ENCODE data around the gene PCDHGA3. TPM values are rescaled to one million over a fixed set of nuclear protein-coding genes. Genes with fewer than 3 reads are reported as not detected.
"Not testable (repeated sequence)": the region's sequence is repeated elsewhere in the genome, so short reads cannot be mapped to it uniquely, and the experiment has no call there.

PCDHGA3 gene
- total RNA-seq, 2 donors from 2014 or later: 5.3 to 9.1 TPM

GRCh38 chr5:141343953-141344463, 379 bp downstream of the PCDHGA3 start:
- H3K4me1 ChIP-seq (ENCODE audit: control insufficient read depth in 1 of 2, low read depth in 2 of 2): no peaks in the 10 kb centered on the region
- peak overlapping the region; percentile 53 for H3K4me3 ChIP-seq
- peaks cover 89% of the 10 kb centered on the region for H3K9me3 ChIP-seq
- peaks cover 3% of the 10 kb centered on the region for H3K36me3 ChIP-seq
- H3K27ac ChIP-seq: no peak overlapping the region
- H3K27me3 ChIP-seq (replicated peaks; ENCODE audit: insufficient read depth): no peaks in the 10 kb centered on the region
- no peak for TF ChIP-seq CTCF (IDR thresholded peaks at IDR 0.05)
- no peak for ATAC-seq (ENCODE audit: insufficient number of reproducible peaks, low FRiP score, low read depth)
- no peak for DNase-seq (ENCODE audit: low spot score)

- Histone ChIP-seq H3K4me3 (peak overlapping the region; percentile 19), H3K9me3 (peaks cover 89% of the 10 kb centered on the region)
Observed at GRCh38 chr5:141345327-141345726, 1.7 kb downstream of the PCDHGA3 start.

GRCh38 chr5:141346017-141346416, 2.4 kb downstream of the PCDHGA3 start:
- H3K27me3 ChIP-seq (replicated peaks; ENCODE audit: insufficient read depth); DNase-seq (ENCODE audit: low spot score); H3K4me3 ChIP-seq; H3K36me3 ChIP-seq; ATAC-seq (ENCODE audit: insufficient number of reproducible peaks, low FRiP score, low read depth); H3K27ac ChIP-seq; H3K4me1 ChIP-seq (ENCODE audit: control insufficient read depth in 1 of 2, low read depth in 2 of 2): not testable (repeated sequence)
- peaks cover 89% of the 10 kb centered on the region for H3K9me3 ChIP-seq

More at GRCh38 chr5:141345327-141345726, 1.7 kb downstream of the PCDHGA3 start:
- Histone ChIP-seq H3K36me3 (no peaks in the 10 kb centered on the region), H3K27ac (no peak overlapping the region), H3K4me1 (ENCODE audit: control insufficient read depth in 1 of 2, low read depth in 2 of 2) (no peaks in the 10 kb centered on the region), H3K27me3 (replicated peaks; ENCODE audit: insufficient read depth) (no peaks in the 10 kb centered on the region)
- no peak for TF ChIP-seq CTCF (IDR thresholded peaks at IDR 0.05)
- no peak for ATAC-seq (ENCODE audit: insufficient number of reproducible peaks, low FRiP score, low read depth)
- no peak for DNase-seq (ENCODE audit: low spot score)

GRCh38 chr5:141349917-141350619, 6.4 kb downstream of the PCDHGA3 start, which contains the start of gene PCDHGB1:
Gene PCDHGB1 (plus strand): TSS chr5:141350099. CDS start chr5:141350261, 162 bp downstream.
- Histone ChIP-seq H3K36me3 (no peaks in the 10 kb centered on the region), H3K9me3 (peaks cover 79% of the 10 kb centered on the region), H3K4me3 (peak within 1 kb of the TSS; percentile 55), H3K27me3 (replicated peaks; ENCODE audit: insufficient read depth) (no peaks in the 10 kb centered on the region), H3K27ac (no peak within 1 kb of the TSS), H3K4me1 (ENCODE audit: control insufficient read depth in 1 of 2, low read depth in 2 of 2) (no peaks in the 10 kb centered on the region)
- TF ChIP-seq CTCF (IDR thresholded peaks at IDR 0.05): no peak
- DNase-seq (ENCODE audit: low spot score) (no peak), ATAC-seq (ENCODE audit: insufficient number of reproducible peaks, low FRiP score, low read depth) (no peak)

- Histone ChIP-seq H3K27me3 (replicated peaks; ENCODE audit: insufficient read depth) (no peaks in the 10 kb centered on the region), H3K4me1 (ENCODE audit: control insufficient read depth in 1 of 2, low read depth in 2 of 2) (no peaks in the 10 kb centered on the region), H3K4me3 (no peak overlapping the region), H3K36me3 (no peaks in the 10 kb centered on the region), H3K27ac (no peak overlapping the region), H3K9me3 (peaks cover 84% of the 10 kb centered on the region)
- DNase-seq (ENCODE audit: low spot score) (no peak), ATAC-seq (ENCODE audit: insufficient number of reproducible peaks, low FRiP score, low read depth) (no peak)
- no peak for TF ChIP-seq CTCF (IDR thresholded peaks at IDR 0.05)
Observed at GRCh38 chr5:141351591-141351990, 8.0 kb downstream of the PCDHGA3 start.
